DOHH2 (cell line): ENCODE results near the gene CMIP.

Source experiments
- CTCF ChIP-seq: fragments of 200-600 bp; sonication (generic); IDR thresholded peaks from one replicate; pipeline ENCODE4 v1.5.1; 2014; ENCODE audit warnings: antibody characterized with exemption, mild to moderate bottlenecking, low read depth, low read length; ENCODE audit not compliant: poor library complexity, severe bottlenecking
- EZH2phosphoT487 ChIP-seq: fragments of 200-600 bp; sonication (generic); IDR thresholded peaks from 2 replicates; pipeline ENCODE4 v1.6.1; 2017; ENCODE audit warnings: borderline replicate concordance, mild to moderate bottlenecking, antibody characterized with exemption, low read length, moderate library complexity, mixed read lengths

GRCh38 chr16:81684242-81684837 lies 239.7 kb downstream of the CMIP start:
- TF ChIP-seq CTCF (no peak), EZH2phosphoT487 (no peak)
